ENCODE data around the gene KATNAL2.

DNA sequence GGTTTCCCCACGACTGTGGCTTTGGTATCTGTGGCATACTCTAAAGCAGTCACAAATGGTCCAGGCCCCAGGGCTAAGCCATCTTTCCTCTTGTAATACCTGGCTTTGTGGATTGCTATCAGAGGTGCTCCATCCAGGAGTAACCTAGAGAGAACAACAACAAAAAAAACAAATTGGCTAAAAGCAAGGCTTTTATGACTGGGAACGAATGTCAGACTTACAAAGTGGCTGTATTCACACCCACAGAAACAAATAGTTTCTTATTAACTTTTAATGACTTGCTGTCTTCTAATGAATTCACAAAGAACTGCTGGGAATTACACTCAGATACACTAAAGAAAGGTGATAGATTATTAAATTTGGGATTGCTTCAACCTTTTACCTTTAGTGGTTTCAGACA lies 197.8 kb downstream of the KATNAL2 start:
- TF ChIP-seq, protein P1, sequence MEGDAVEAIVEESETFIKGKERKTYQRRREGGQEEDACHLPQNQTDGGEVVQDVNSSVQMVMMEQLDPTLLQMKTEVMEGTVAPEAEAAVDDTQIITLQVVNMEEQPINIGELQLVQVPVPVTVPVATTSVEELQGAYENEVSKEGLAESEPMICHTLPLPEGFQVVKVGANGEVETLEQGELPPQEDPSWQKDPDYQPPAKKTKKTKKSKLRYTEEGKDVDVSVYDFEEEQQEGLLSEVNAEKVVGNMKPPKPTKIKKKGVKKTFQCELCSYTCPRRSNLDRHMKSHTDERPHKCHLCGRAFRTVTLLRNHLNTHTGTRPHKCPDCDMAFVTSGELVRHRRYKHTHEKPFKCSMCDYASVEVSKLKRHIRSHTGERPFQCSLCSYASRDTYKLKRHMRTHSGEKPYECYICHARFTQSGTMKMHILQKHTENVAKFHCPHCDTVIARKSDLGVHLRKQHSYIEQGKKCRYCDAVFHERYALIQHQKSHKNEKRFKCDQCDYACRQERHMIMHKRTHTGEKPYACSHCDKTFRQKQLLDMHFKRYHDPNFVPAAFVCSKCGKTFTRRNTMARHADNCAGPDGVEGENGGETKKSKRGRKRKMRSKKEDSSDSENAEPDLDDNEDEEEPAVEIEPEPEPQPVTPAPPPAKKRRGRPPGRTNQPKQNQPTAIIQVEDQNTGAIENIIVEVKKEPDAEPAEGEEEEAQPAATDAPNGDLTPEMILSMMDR (IDR thresholded peaks at IDR 0.05), result no peak
- TF ChIP-seq EZH2phosphoT487 (IDR thresholded peaks at IDR 0.05; ENCODE audit: borderline replicate concordance, low read depth), result no peak
- TF ChIP-seq TAF1 (IDR thresholded peaks at IDR 0.05; ENCODE audit: borderline replicate concordance, low read depth, low read length), result no peak
- TF ChIP-seq YY1 (IDR thresholded peaks at IDR 0.05; ENCODE audit: low read depth), result no peak
- TF ChIP-seq EP300 (IDR thresholded peaks at IDR 0.05; ENCODE audit: borderline replicate concordance in 1 of 2, low read depth in 1 of 2, low read length in 1 of 2), result no peak
- TF ChIP-seq MXI1 (IDR thresholded peaks at IDR 0.05; ENCODE audit: low read depth, low read length), result no peak
- TF ChIP-seq POLR2AphosphoS5 (IDR thresholded peaks at IDR 0.05; ENCODE audit: low read depth, low read length), result no peak
- TF ChIP-seq JUND (IDR thresholded peaks at IDR 0.05), result no peak
- TF ChIP-seq, protein P2, sequence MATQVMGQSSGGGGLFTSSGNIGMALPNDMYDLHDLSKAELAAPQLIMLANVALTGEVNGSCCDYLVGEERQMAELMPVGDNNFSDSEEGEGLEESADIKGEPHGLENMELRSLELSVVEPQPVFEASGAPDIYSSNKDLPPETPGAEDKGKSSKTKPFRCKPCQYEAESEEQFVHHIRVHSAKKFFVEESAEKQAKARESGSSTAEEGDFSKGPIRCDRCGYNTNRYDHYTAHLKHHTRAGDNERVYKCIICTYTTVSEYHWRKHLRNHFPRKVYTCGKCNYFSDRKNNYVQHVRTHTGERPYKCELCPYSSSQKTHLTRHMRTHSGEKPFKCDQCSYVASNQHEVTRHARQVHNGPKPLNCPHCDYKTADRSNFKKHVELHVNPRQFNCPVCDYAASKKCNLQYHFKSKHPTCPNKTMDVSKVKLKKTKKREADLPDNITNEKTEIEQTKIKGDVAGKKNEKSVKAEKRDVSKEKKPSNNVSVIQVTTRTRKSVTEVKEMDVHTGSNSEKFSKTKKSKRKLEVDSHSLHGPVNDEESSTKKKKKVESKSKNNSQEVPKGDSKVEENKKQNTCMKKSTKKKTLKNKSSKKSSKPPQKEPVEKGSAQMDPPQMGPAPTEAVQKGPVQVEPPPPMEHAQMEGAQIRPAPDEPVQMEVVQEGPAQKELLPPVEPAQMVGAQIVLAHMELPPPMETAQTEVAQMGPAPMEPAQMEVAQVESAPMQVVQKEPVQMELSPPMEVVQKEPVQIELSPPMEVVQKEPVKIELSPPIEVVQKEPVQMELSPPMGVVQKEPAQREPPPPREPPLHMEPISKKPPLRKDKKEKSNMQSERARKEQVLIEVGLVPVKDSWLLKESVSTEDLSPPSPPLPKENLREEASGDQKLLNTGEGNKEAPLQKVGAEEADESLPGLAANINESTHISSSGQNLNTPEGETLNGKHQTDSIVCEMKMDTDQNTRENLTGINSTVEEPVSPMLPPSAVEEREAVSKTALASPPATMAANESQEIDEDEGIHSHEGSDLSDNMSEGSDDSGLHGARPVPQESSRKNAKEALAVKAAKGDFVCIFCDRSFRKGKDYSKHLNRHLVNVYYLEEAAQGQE (IDR thresholded peaks at IDR 0.05; ENCODE audit: low read depth, low read length), result no peak
- TF ChIP-seq FOXM1 (IDR thresholded peaks at IDR 0.05; ENCODE audit: low read depth), result no peak
- TF ChIP-seq, protein P3, sequence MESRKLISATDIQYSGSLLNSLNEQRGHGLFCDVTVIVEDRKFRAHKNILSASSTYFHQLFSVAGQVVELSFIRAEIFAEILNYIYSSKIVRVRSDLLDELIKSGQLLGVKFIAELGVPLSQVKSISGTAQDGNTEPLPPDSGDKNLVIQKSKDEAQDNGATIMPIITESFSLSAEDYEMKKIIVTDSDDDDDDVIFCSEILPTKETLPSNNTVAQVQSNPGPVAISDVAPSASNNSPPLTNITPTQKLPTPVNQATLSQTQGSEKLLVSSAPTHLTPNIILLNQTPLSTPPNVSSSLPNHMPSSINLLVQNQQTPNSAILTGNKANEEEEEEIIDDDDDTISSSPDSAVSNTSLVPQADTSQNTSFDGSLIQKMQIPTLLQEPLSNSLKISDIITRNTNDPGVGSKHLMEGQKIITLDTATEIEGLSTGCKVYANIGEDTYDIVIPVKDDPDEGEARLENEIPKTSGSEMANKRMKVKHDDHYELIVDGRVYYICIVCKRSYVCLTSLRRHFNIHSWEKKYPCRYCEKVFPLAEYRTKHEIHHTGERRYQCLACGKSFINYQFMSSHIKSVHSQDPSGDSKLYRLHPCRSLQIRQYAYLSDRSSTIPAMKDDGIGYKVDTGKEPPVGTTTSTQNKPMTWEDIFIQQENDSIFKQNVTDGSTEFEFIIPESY (IDR thresholded peaks at IDR 0.05; ENCODE audit: borderline replicate concordance, low read depth), result no peak
- TF ChIP-seq TEAD4 (IDR thresholded peaks at IDR 0.05; ENCODE audit: borderline replicate concordance, insufficient read depth), result no peak
